Fibroblast of mammary gland (primary cell): Measurements from ENCODE around the gene KATNB1.

Experiments
- DNase-seq: peaks from one replicate; pipeline ENCODE4 v3.0.0-alpha.2; 2010; ENCODE audit warnings: low read depth
- H3K4me3 ChIP-seq: 2 replicates; pipeline ENCODE4 v1.5.1; 2011; ENCODE audit warnings: low read depth, mild to moderate bottlenecking, low read length, moderate library complexity; ENCODE audit not compliant: control insufficient read depth
- TF ChIP-seq, protein P1 (sequence below): conservative IDR thresholded peaks from 2 replicates; pipeline ENCODE4 v1.5.1; 2011; ENCODE audit warnings: low read depth, low read length, inconsistent platforms; ENCODE audit not compliant: control insufficient read depth, insufficient read depth

KATNB1 gene

DNA sequence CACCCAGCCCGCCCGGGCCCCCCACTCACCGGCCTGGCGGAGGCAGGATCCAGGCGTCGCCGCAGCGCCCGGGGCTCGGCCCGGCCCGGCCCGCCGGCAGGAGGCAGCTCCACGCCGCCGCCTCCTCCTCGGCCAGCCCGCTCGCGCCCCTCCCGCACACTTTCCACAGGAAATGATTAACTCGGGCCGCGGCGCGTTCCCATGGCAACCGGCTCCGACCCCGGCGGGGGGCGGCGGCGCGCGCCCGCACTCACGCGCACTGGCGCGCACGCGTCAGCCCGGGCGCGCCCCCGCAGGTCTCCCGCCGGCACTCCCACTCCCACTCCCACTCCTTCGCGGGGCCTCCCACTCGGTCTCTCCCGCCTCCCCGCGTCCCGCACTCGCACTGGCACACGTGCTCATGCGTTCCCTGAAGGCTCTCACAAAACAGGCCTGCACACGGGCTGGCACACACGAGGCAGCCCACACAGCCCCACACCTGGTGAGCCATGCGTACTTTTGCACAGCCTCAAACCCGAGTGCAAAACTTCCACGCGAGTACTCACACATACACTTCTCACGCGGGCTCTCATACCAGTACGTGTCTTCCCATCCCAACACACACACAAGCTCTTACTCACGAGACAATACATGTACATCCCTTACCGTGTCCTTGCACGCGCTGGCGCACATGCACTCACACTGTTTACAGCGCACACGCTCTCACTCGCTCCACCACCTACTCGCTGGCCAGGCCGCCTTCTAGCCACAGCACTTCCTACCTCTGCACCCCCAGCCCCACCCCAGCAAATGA, 67.0 kb downstream of the KATNB1 start, which contains the start of gene KIFC3:
TSS of gene KIFC3 (minus strand) at position 151 of the 793 bp plus-strand sequence. CDS start 4,248 bp downstream, outside the sequence.
- DNase-seq: peak; percentile 56
- TF ChIP-seq, protein P1, sequence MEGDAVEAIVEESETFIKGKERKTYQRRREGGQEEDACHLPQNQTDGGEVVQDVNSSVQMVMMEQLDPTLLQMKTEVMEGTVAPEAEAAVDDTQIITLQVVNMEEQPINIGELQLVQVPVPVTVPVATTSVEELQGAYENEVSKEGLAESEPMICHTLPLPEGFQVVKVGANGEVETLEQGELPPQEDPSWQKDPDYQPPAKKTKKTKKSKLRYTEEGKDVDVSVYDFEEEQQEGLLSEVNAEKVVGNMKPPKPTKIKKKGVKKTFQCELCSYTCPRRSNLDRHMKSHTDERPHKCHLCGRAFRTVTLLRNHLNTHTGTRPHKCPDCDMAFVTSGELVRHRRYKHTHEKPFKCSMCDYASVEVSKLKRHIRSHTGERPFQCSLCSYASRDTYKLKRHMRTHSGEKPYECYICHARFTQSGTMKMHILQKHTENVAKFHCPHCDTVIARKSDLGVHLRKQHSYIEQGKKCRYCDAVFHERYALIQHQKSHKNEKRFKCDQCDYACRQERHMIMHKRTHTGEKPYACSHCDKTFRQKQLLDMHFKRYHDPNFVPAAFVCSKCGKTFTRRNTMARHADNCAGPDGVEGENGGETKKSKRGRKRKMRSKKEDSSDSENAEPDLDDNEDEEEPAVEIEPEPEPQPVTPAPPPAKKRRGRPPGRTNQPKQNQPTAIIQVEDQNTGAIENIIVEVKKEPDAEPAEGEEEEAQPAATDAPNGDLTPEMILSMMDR: no peak
- H3K4me3 ChIP-seq: peak within 1 kb of the TSS; percentile 67

DNA sequence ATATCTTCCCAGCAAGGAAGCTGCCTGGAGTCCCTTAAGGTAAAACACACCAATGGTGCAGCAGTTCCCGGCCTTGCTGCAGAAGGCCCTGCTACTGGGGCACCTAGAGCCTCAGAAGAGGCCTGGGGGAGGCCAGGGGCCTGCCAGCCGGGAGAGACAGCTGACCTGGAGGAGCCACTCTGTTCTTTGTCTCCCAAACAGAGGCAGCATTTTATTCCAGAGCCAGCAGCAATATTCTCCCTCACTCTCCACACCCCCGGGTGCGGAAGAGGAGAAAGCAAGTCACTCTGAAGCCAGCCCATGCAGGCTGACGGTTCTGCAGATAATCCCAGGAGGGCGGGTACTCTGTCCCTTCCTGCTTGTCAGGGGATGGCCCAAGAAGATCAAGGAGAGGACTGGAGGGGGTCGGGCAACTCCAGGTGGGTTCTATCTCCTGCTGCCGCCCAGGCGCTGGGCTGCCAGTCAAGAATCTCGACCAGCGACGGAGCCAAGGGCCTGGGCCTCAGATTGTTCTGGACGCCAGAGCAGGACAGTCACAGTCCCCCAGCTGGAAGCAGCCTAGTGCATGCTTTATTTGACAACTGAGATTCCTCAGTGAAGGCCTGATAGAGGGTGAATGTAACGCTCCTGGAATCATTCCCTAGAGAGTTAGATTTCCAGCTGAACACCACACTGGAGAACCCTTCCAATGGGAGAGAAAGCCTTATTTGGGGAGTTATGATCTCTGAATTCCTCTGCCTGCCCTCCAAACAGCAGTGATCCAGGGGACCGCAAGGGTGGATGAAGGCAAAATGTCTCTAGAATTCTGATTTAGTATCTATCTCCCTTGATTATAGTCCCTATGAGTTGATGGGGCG, 67.8 kb downstream of the KATNB1 start:
- DNase-seq: no peak
- TF ChIP-seq, protein P1: no peak
- no peak overlapping the region for H3K4me3 ChIP-seq

DNA sequence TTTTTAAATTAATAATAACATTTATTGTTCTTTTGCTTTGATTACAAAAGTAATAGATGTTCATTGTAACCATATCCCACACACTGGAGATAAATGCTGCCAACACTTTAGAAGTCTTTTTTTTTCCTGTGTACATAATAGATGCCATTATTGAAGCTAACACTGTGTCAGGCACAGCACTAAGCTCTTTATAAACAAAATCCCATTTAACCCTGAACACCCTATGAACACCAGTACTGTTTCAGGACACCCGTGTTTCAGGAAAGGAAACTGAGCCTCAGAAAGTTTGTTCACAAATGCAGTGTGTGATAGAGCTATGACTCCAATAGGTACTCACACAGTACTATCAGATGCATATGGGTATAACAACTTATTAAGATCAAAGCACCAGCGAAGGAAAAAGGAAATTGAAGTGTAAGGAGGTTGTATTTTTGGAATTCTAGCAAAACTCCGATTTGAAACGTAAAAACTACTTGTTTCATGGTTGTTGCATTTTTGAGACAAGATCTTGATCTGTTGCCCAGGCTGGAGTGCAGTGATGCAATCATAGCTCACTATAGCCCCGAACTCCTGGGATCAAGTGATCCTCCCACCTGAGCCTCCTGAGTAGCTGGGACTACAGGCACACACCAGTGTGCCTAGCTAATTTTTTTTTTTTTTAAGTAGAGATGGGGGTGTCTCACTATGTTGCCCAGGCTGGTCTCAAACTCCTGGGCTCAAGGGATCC, 68.7 kb downstream of the KATNB1 start:
- DNase-seq: no peak
- no peak overlapping the region for H3K4me3 ChIP-seq
- TF ChIP-seq, protein P1: no peak

DNA sequence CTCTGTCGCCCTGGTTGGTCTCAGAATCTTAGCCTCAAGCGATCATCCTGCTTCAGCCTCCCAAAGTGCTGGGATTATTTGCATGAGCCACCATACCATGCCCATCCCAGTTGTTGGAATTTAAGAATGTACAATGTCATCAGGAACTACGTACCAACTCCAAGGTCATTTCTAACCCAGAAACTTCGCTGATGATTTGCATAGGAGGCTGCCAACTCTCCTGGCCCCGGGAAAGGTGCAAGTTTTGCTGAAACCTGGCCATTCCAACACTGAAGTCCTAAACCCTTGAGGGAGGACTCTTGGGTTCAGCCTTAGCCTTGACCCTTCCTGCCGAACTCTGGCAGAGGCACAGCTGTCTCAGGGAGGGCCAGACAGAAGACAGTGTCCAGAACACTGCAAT, 69.6 kb downstream of the KATNB1 start:
- DNase-seq: no peak
- TF ChIP-seq, protein P1: no peak
- no peak overlapping the region for H3K4me3 ChIP-seq
